Fibroblast of lung (primary cell): ENCODE results near the gene TENM4. TPM values are rescaled to one million over a fixed set of nuclear protein-coding genes. Genes with fewer than 3 reads are reported as not detected.

ENCODE experiments used
- DNase-seq, 2 donors: peaks; one replicate each; pipeline versions ENCODE4 v3.0.0 to v3.0.0-alpha.2; 2010; ENCODE audit warnings: low read depth in 2 of 2
- H2AFZ ChIP-seq: 2 replicates; pipeline ENCODE4 v1.5.1; 2012; ENCODE audit warnings: low read length, control low read depth, inconsistent platforms
- H3K27ac ChIP-seq: 2 replicates; pipeline ENCODE4 v1.5.1; 2011; ENCODE audit warnings: low read length, control low read depth; ENCODE audit not compliant: insufficient read depth
- H3K27me3 ChIP-seq: 2 replicates; pipeline ENCODE4 v1.5.1; 2011; ENCODE audit warnings: mild to moderate bottlenecking, low read length; ENCODE audit not compliant: control insufficient read depth, insufficient read depth
- H3K36me3 ChIP-seq: 2 replicates; pipeline ENCODE4 v1.5.1; 2011; ENCODE audit warnings: low read length; ENCODE audit not compliant: control insufficient read depth, insufficient read depth
- H3K4me1 ChIP-seq: 2 replicates; pipeline ENCODE4 v1.5.1; 2011; ENCODE audit warnings: low read length; ENCODE audit not compliant: control insufficient read depth, insufficient read depth; ENCODE audit errors: extremely low read depth
- H3K4me2 ChIP-seq: 2 replicates; pipeline ENCODE4 v1.5.1; 2011; ENCODE audit warnings: low read length, control low read depth; ENCODE audit not compliant: insufficient read depth; ENCODE audit errors: extremely low read depth
- H3K4me3 ChIP-seq, 4 experiments: fragments of 200-600 bp in 1 of 4; sonication (generic) in 1 of 4; replicated peaks in 1 of 4; 2 replicates each; pipeline ENCODE4 v1.5.1; 2011 to 2016; ENCODE audit warnings: low read length in 4 of 4, low read depth in 3 of 4, mild to moderate bottlenecking in 3 of 4, control low read depth in 2 of 4, inconsistent platforms in 1 of 4, mixed read lengths in 1 of 4; ENCODE audit not compliant: insufficient read depth in 1 of 4; ENCODE audit errors: control extremely low read depth in 1 of 4
- H3K79me2 ChIP-seq: 2 replicates; pipeline ENCODE4 v1.5.1; 2012; ENCODE audit warnings: mild to moderate bottlenecking, low read length, inconsistent platforms; ENCODE audit not compliant: control insufficient read depth, insufficient read depth
- H3K9ac ChIP-seq: 2 replicates; pipeline ENCODE4 v1.5.1; 2011; ENCODE audit warnings: mild to moderate bottlenecking, low read length, control low read depth; ENCODE audit not compliant: insufficient read depth
- H3K9me3 ChIP-seq: 2 replicates; pipeline ENCODE4 v1.5.1; 2012; ENCODE audit warnings: low read depth, low read length; ENCODE audit not compliant: control insufficient read depth, insufficient read depth
- H4K20me1 ChIP-seq: 2 replicates; pipeline ENCODE4 v1.5.1; 2011; ENCODE audit warnings: low read length; ENCODE audit not compliant: control insufficient read depth, insufficient read depth; ENCODE audit errors: extremely low read depth
- EZH2 ChIP-seq: IDR thresholded peaks from 2 replicates; pipeline ENCODE4 v1.5.1; 2012; ENCODE audit warnings: low read length, control low read depth, mild to moderate bottlenecking; ENCODE audit errors: missing control alignments
- polyA plus RNA-seq, 2 donors: library from polyadenylated mRNA; depleted of rRNA in 1 of 2; stranded (reverse) in 1 of 2; unstranded in 1 of 2; fragments of >200 nt; gene quantifications; 2 replicates each; pipeline ENCODE4 v1.2.1, GENCODE V29; 2011 to 2012; ENCODE audit warnings: missing spikeins in 1 of 2
- total RNA-seq: library from RNA; depleted of rRNA; stranded (reverse); fragments of >200 nt; gene quantifications from 2 replicates; pipeline ENCODE4 v1.2.1, GENCODE V29; 2014
- TF ChIP-seq, protein P1 (sequence below), 2 donors: IDR thresholded peaks in 1 of 2; conservative IDR thresholded peaks in 1 of 2; 1 replicate in 1 of 2; 2 replicates in 1 of 2; pipeline ENCODE4 v1.5.1; 2011 to 2012; ENCODE audit warnings: low read length in 2 of 2, control low read depth in 1 of 2, inconsistent platforms in 1 of 2, low read depth in 1 of 2, mild to moderate bottlenecking in 1 of 2

TENM4 gene
- total and polyA plus RNA-seq, 2 donors (not counting 1 experiment from before 2014, with no cell fraction given): 4.6 to 48.4 TPM

GRCh38 chr11:78633516-78634310 is 807.1 kb downstream of the TENM4 start:
- no peak overlapping the region for H3K27ac ChIP-seq
- no peak for DNase-seq
- H3K9me3 ChIP-seq: no peaks in the 10 kb centered on the region
- no peak overlapping the region for H3K9ac ChIP-seq
- no peaks in the 10 kb centered on the region for H3K36me3 ChIP-seq
- no peaks in the 10 kb centered on the region for H4K20me1 ChIP-seq
- no peak overlapping the region for H3K4me3 ChIP-seq
- H3K4me1 ChIP-seq: no peaks in the 10 kb centered on the region
- peaks cover 4% of the 10 kb centered on the region for H3K27me3 ChIP-seq
- TF ChIP-seq, protein P1, sequence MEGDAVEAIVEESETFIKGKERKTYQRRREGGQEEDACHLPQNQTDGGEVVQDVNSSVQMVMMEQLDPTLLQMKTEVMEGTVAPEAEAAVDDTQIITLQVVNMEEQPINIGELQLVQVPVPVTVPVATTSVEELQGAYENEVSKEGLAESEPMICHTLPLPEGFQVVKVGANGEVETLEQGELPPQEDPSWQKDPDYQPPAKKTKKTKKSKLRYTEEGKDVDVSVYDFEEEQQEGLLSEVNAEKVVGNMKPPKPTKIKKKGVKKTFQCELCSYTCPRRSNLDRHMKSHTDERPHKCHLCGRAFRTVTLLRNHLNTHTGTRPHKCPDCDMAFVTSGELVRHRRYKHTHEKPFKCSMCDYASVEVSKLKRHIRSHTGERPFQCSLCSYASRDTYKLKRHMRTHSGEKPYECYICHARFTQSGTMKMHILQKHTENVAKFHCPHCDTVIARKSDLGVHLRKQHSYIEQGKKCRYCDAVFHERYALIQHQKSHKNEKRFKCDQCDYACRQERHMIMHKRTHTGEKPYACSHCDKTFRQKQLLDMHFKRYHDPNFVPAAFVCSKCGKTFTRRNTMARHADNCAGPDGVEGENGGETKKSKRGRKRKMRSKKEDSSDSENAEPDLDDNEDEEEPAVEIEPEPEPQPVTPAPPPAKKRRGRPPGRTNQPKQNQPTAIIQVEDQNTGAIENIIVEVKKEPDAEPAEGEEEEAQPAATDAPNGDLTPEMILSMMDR (conservative IDR thresholded peaks at IDR 0.05 in 1 of 2, IDR thresholded peaks at IDR 0.05 in 1 of 2; ENCODE audit: low read depth in 1 of 2, low read length in 2 of 2): no peak
- TF ChIP-seq EZH2: no peak
- no peaks in the 10 kb centered on the region for H3K79me2 ChIP-seq
- H3K4me2 ChIP-seq: no peak overlapping the region
- H2AFZ ChIP-seq: no peak overlapping the region

- peaks cover 7% of the 10 kb centered on the region for H3K27me3 ChIP-seq
- no peak for DNase-seq
- H3K9ac ChIP-seq: no peak overlapping the region
- H3K79me2 ChIP-seq: no peaks in the 10 kb centered on the region
- H4K20me1 ChIP-seq: no peaks in the 10 kb centered on the region
- H3K9me3 ChIP-seq: no peaks in the 10 kb centered on the region
- no peak overlapping the region for H3K4me3 ChIP-seq
- no peak for TF ChIP-seq EZH2
- TF ChIP-seq, protein P1 (conservative IDR thresholded peaks at IDR 0.05 in 1 of 2, IDR thresholded peaks at IDR 0.05 in 1 of 2; ENCODE audit: low read depth in 1 of 2, low read length in 2 of 2): no peak
- H3K27ac ChIP-seq: no peak overlapping the region
- H3K4me2 ChIP-seq: no peak overlapping the region
- H3K4me1 ChIP-seq: no peaks in the 10 kb centered on the region
- H2AFZ ChIP-seq: no peak overlapping the region
- H3K36me3 ChIP-seq: no peaks in the 10 kb centered on the region
Observed at GRCh38 chr11:78630561-78631303, 810.1 kb downstream of the TENM4 start.

DNA sequence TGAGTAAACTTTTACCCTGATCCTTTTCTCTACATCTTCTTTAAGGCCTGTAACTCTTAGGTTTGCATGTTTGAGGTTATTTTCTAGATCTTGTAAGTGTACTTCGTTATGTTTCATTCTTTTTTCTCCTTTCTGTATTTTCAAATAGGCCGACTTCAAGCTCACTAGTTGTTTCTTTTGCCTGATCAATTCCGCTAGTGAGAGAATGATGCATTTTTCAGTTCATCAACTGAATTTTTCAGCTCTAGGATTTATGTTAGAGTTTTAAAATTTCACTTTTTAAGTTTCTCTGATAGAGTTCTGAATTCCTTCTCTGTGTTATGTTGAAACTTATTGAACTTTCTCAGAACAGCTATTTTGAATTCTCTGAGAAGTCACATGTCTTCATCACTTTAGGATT is 810.7 kb downstream of the TENM4 start:
- H3K79me2 ChIP-seq: no peaks in the 10 kb centered on the region
- no peaks in the 10 kb centered on the region for H3K4me1 ChIP-seq
- no peaks in the 10 kb centered on the region for H4K20me1 ChIP-seq
- H3K4me2 ChIP-seq: no peak overlapping the region
- peaks cover 7% of the 10 kb centered on the region for H3K27me3 ChIP-seq
- no peaks in the 10 kb centered on the region for H3K36me3 ChIP-seq
- H3K9me3 ChIP-seq: no peaks in the 10 kb centered on the region
- TF ChIP-seq EZH2: no peak
- TF ChIP-seq, protein P1 (conservative IDR thresholded peaks at IDR 0.05 in 1 of 2, IDR thresholded peaks at IDR 0.05 in 1 of 2; ENCODE audit: low read depth in 1 of 2, low read length in 2 of 2): no peak
- H2AFZ ChIP-seq: no peak overlapping the region
- no peak overlapping the region for H3K27ac ChIP-seq
- DNase-seq: no peak
- no peak overlapping the region for H3K9ac ChIP-seq
- H3K4me3 ChIP-seq: no peak overlapping the region
